GM12875 (cell line): ENCODE data around the gene ADAMTSL3.

Source experiments
- H3K4me3 ChIP-seq: one replicate; pipeline ENCODE4 v1.5.1; 2011; ENCODE audit warnings: low read depth, low read length, control low read depth
- CTCF ChIP-seq: IDR thresholded peaks from 2 replicates; pipeline ENCODE4 v1.5.1; 2011; ENCODE audit warnings: low read depth, mild to moderate bottlenecking, control low read depth, inconsistent platforms, low read length, moderate library complexity, borderline replicate concordance; ENCODE audit not compliant: insufficient read depth

ADAMTSL3 gene

GRCh38 chr15:83708328-83708727, 54.4 kb downstream of the ADAMTSL3 start:
- no peak overlapping the region for H3K4me3 ChIP-seq
- TF ChIP-seq CTCF, result no peak

GRCh38 chr15:83709241-83709640, 55.3 kb downstream of the ADAMTSL3 start:
- TF ChIP-seq CTCF, result no peak
- no peak overlapping the region for H3K4me3 ChIP-seq

DNA sequence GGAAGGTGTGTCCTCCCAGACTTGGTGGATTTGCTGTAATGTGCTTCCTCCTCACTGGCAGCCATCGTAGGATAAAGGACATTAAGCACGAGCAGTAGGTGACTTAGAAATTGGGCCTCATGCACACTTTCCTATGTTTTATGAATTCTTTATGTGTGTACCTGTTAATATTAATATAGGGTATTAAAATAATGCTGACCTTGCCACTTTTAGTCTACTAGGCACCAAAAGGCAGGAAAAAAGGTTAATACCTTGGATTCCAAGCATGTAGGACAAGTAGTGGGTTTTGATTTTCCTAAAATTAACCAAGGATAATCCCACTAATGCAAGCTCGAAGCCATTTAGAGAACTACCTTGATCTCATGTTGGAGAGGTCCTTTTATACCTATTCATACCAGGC, 55.9 kb downstream of the ADAMTSL3 start:
- no peak for TF ChIP-seq CTCF
- no peak overlapping the region for H3K4me3 ChIP-seq

- TF ChIP-seq CTCF, result no peak
- H3K4me3 ChIP-seq, result no peak overlapping the region
Observed at GRCh38 chr15:83710452-83710851, 56.5 kb downstream of the ADAMTSL3 start.

- H3K4me3 ChIP-seq, result no peak overlapping the region
- no peak for TF ChIP-seq CTCF
Observed at GRCh38 chr15:83711236-83711635, 57.3 kb downstream of the ADAMTSL3 start.

- H3K4me3 ChIP-seq, result no peak overlapping the region
- no peak for TF ChIP-seq CTCF
Observed at GRCh38 chr15:83713242-83713641, 59.3 kb downstream of the ADAMTSL3 start.

DNA sequence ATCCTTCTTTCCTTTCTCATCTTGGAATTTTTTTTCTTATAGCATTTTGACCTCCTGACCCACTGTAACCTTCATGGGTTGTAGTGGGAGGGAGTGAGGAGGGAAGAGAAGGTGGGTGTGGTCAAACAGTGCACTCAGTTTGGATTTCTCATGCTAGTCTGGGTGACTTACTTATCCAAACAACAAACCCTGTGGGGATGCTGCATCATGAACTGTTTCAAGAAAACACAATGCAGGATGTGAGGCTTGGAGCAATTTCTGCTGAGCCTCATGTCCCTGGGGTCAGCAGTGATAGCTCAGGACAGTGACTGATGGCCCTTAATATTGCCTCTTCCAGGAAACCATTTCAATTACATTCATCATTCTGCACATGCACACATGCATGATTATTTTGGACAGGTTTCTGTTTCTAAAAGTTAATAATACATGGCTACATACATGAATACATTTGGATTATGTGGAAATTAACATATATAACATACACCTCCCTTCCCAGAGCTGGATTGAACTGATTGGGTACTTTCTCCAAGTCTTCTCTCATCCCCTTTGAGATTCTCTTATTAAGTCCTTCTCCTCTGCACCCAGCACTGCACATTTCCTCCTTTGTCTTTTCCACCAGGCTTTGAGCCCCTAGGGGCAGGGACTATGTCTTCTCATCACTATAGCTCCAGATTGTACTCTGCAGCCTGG, 61.2 kb downstream of the ADAMTSL3 start:
- TF ChIP-seq CTCF, result no peak
- H3K4me3 ChIP-seq, result no peak overlapping the region
